HG03457 (cell line): ENCODE data around the gene USF3.
A peak's percentile ranks its signal among the peaks of the same experiment; 100 is the strongest.

Experiments used
- ATAC-seq: cut with Tn5 transposase; IDR thresholded peaks from one replicate; pipeline ENCODE4 v1.9.1; 2021; ENCODE audit warnings: moderate number of reproducible peaks; ENCODE audit not compliant: unreplicated experiment

USF3 gene

GRCh38 chr3:113617726-113618125 is 78.7 kb downstream of the USF3 start:
- no peak for ATAC-seq

DNA sequence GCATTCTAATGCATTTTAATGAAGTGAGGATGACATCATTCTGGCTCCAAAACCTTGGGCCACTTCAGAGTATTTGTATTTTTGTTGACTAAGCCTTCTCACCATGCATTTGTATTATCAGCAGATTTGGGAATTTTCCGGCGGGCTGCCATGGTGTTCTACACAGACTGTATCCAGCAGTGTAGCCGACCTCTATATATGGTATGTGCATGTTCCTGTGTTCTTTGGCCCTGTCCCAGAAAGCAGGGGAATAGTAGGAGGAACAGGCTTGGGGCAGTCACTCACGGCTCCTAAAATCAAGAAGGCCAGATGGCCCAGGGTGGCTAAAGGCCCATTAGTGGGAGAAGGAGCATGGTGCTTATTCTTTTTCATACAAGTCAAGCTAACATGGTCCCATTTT is 80.5 kb downstream of the USF3 start:
- no peak for ATAC-seq

GRCh38 chr3:113614402-113614801 is 82.0 kb downstream of the USF3 start:
- ATAC-seq, result no peak

DNA sequence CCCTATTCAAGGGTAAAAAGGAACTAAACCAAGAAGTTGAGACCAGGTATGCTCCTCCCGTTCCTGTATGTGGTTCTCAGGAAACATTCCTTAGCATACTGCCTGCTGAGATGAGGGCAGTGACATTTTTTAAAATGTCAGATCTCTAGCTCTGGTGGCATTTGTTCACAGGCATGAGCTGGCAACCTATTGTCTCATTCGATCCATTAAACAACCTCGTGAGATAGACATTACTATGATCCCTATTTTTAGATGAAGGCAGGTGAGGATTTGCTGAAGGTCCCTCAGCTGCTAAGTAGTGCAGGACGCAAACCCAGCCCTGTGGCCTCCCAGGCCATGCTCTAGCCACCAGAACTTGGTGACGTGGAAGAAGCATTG is 89.2 kb downstream of the USF3 start:
- no peak for ATAC-seq

DNA sequence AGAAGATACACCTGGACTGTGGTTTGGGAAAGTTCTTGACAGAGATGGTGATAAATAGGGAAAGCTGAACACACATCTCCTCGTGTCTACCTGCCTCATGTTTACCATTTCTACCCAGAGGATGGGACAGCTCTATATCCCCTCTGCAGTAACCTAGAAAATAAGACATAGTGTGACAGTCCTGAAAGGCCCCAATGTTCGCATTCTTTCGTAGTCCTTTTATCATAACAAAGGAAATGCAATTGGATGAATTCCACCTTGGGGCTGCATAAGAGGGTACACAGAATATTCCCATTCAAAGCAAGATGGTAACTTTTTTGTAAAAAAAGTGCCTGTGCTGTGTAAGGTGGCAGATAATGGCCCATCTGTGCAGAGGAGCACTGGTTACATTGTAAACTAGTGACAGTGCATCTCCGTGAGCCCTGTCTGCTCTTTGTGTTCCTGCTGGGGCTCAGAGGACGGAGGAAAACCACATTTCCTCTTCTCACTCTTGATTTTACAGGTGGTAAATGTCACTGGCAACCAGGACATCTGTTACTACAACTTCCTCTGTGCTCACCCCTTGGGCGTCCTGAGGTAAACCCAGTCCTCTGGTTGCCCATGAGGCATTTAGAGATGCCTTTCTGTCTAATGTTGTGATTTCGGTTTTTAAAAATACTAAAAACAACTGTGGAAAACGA is 89.8 kb downstream of the USF3 start:
- ATAC-seq, result peak; percentile 98

- ATAC-seq, result no peak
These were observed 93.6 kb downstream of the USF3 start for GRCh38 chr3:113602836-113603235.

GRCh38 chr3:113602256-113602655 is 94.2 kb downstream of the USF3 start:
- no peak for ATAC-seq

DNA sequence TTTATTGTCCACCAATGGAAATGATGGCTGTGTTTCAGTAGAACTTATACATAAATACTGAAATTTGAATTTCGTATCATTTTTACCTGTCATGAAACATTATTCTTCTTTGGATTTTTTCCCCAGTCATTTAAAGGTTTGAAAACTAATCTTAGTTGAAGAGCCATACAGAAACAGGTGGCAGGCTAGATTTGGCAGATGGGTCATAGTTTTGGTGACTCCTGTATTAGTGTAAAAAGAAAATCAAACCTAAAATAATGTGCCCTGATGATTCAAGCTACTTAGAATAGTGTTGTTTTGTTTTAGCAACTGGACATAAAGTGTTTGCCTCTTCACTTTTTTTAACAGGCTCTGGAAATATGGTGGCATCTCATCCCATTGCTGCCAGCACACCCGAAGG is 95.2 kb downstream of the USF3 start:
- ATAC-seq, result no peak

GRCh38 chr3:113600418-113601182 is 95.8 kb downstream of the USF3 start:
- no peak for ATAC-seq
